ENCODE data around the gene SPRYD4.
"Not testable (repeated sequence)": the region's sequence is repeated elsewhere in the genome, so short reads cannot be mapped to it uniquely, and the experiment has no call there.

The SPRYD4 gene

GRCh38 chr12:56488041-56488955, 19.9 kb downstream of the SPRYD4 start, which contains the start of gene GLS2:
Gene GLS2, minus strand, starts transcription at chr12:56488161. Its CDS starts 43 bp downstream, at chr12:56488118.
- H3K36me3 ChIP-seq (ENCODE audit: insufficient read depth, insufficient read length, low read length) = no peaks in the 10 kb centered on the region
- H3K9ac ChIP-seq (ENCODE audit: insufficient read length, low read depth) = peak within 1 kb of the TSS; percentile 74
- H3K4me3 ChIP-seq (ENCODE audit: insufficient read length, low read depth) = peak within 1 kb of the TSS; percentile 73
- DNase-seq (ENCODE audit: low read depth, low spot score) = peak; percentile 65
- TF ChIP-seq YY1 (IDR thresholded peaks at IDR 0.05; ENCODE audit: insufficient read depth, insufficient read length) (no peak), SUZ12 (IDR thresholded peaks at IDR 0.05; ENCODE audit: extremely low read depth, insufficient read depth, insufficient read length) (no peak), ZNF274 (IDR thresholded peaks at IDR 0.05; ENCODE audit: low read depth, low read length) (no peak)
- peaks cover 6% of the 10 kb centered on the region for H3K4me1 ChIP-seq (ENCODE audit: insufficient read depth, insufficient read length)
- peaks cover 16% of the 10 kb centered on the region; the same call in 1 of the 2 replicates for H3K9me3 ChIP-seq (ENCODE audit: insufficient read depth, low read length)
- H3K27me3 ChIP-seq (ENCODE audit: insufficient read depth, insufficient read length) = peaks cover 58% of the 10 kb centered on the region

GRCh38 chr12:56490360-56490759, 22.0 kb downstream of the SPRYD4 start:
- no peak overlapping the region for H3K9ac ChIP-seq (ENCODE audit: insufficient read length, low read depth)
- DNase-seq (ENCODE audit: low read depth, low spot score) = no peak
- peaks cover 35% of the 10 kb centered on the region; the same call in 1 of the 2 replicates for H3K9me3 ChIP-seq (ENCODE audit: insufficient read depth, low read length)
- no peaks in the 10 kb centered on the region for H3K36me3 ChIP-seq (ENCODE audit: insufficient read depth, insufficient read length, low read length)
- no peak overlapping the region for H3K4me3 ChIP-seq (ENCODE audit: insufficient read length, low read depth)
- peaks cover 6% of the 10 kb centered on the region for H3K4me1 ChIP-seq (ENCODE audit: insufficient read depth, insufficient read length)
- TF ChIP-seq SUZ12 (IDR thresholded peaks at IDR 0.05; ENCODE audit: extremely low read depth, insufficient read depth, insufficient read length) (no peak), ZNF274 (IDR thresholded peaks at IDR 0.05; ENCODE audit: low read depth, low read length) (no peak), YY1 (IDR thresholded peaks at IDR 0.05; ENCODE audit: insufficient read depth, insufficient read length) (no peak)
- peaks cover 55% of the 10 kb centered on the region for H3K27me3 ChIP-seq (ENCODE audit: insufficient read depth, insufficient read length)

- Histone ChIP-seq H3K27me3 (ENCODE audit: insufficient read depth, insufficient read length) (peaks cover 38% of the 10 kb centered on the region), H3K9me3 (ENCODE audit: insufficient read depth, low read length) (peaks cover 42% of the 10 kb centered on the region)
- not testable (repeated sequence) for H3K36me3 ChIP-seq (ENCODE audit: insufficient read depth, insufficient read length, low read length); H3K4me3 ChIP-seq (ENCODE audit: insufficient read length, low read depth); H3K4me1 ChIP-seq (ENCODE audit: insufficient read depth, insufficient read length); H3K9ac ChIP-seq (ENCODE audit: insufficient read length, low read depth); DNase-seq (ENCODE audit: low read depth, low spot score)
Measured at GRCh38 chr12:56493409-56494105, 25.2 kb downstream of the SPRYD4 start.

- not testable (repeated sequence) for DNase-seq (ENCODE audit: low read depth, low spot score)
Measured at GRCh38 chr12:56494106-56494415, 25.7 kb downstream of the SPRYD4 start.

GRCh38 chr12:56494481-56494880, 26.1 kb downstream of the SPRYD4 start:
- Histone ChIP-seq H3K9me3 (ENCODE audit: insufficient read depth, low read length) (peaks cover 34% of the 10 kb centered on the region), H3K27me3 (ENCODE audit: insufficient read depth, insufficient read length) (peaks cover 37% of the 10 kb centered on the region)
- H3K4me3 ChIP-seq (ENCODE audit: insufficient read length, low read depth); H3K36me3 ChIP-seq (ENCODE audit: insufficient read depth, insufficient read length, low read length); H3K9ac ChIP-seq (ENCODE audit: insufficient read length, low read depth); H3K4me1 ChIP-seq (ENCODE audit: insufficient read depth, insufficient read length); DNase-seq (ENCODE audit: low read depth, low spot score): not testable (repeated sequence)

More at GRCh38 chr12:56494106-56494415, 25.7 kb downstream of the SPRYD4 start:
- not testable (repeated sequence) for H3K9ac ChIP-seq (ENCODE audit: insufficient read length, low read depth); H3K4me1 ChIP-seq (ENCODE audit: insufficient read depth, insufficient read length); H3K36me3 ChIP-seq (ENCODE audit: insufficient read depth, insufficient read length, low read length); H3K4me3 ChIP-seq (ENCODE audit: insufficient read length, low read depth)
- Histone ChIP-seq H3K27me3 (ENCODE audit: insufficient read depth, insufficient read length) (peaks cover 38% of the 10 kb centered on the region), H3K9me3 (ENCODE audit: insufficient read depth, low read length) (peaks cover 37% of the 10 kb centered on the region)

GRCh38 chr12:56496704-56497103, 28.3 kb downstream of the SPRYD4 start:
- Histone ChIP-seq H3K27me3 (ENCODE audit: insufficient read depth, insufficient read length) (peaks cover 36% of the 10 kb centered on the region), H3K9me3 (ENCODE audit: insufficient read depth, low read length) (peaks cover 34% of the 10 kb centered on the region)
- H3K4me1 ChIP-seq (ENCODE audit: insufficient read depth, insufficient read length); H3K4me3 ChIP-seq (ENCODE audit: insufficient read length, low read depth); DNase-seq (ENCODE audit: low read depth, low spot score); H3K36me3 ChIP-seq (ENCODE audit: insufficient read depth, insufficient read length, low read length); H3K9ac ChIP-seq (ENCODE audit: insufficient read length, low read depth): not testable (repeated sequence)

- DNase-seq (ENCODE audit: low read depth, low spot score); H3K9ac ChIP-seq (ENCODE audit: insufficient read length, low read depth); H3K4me3 ChIP-seq (ENCODE audit: insufficient read length, low read depth); H3K36me3 ChIP-seq (ENCODE audit: insufficient read depth, insufficient read length, low read length); H3K4me1 ChIP-seq (ENCODE audit: insufficient read depth, insufficient read length): not testable (repeated sequence)
- peaks cover 34% of the 10 kb centered on the region for H3K27me3 ChIP-seq (ENCODE audit: insufficient read depth, insufficient read length)
- peaks cover 27% of the 10 kb centered on the region for H3K9me3 ChIP-seq (ENCODE audit: insufficient read depth, low read length)
Measured at GRCh38 chr12:56498126-56498902, 29.9 kb downstream of the SPRYD4 start.

- DNase-seq (ENCODE audit: low read depth, low spot score) = not testable (repeated sequence)
Measured at GRCh38 chr12:56499452-56499851, 31.1 kb downstream of the SPRYD4 start.

GRCh38 chr12:56499879-56500278, 31.5 kb downstream of the SPRYD4 start:
- peaks cover 14% of the 10 kb centered on the region for H3K9me3 ChIP-seq (ENCODE audit: insufficient read depth, low read length)

More at GRCh38 chr12:56499452-56499851, 31.1 kb downstream of the SPRYD4 start:
- H3K9ac ChIP-seq (ENCODE audit: insufficient read length, low read depth); H3K36me3 ChIP-seq (ENCODE audit: insufficient read depth, insufficient read length, low read length); H3K4me1 ChIP-seq (ENCODE audit: insufficient read depth, insufficient read length); H3K4me3 ChIP-seq (ENCODE audit: insufficient read length, low read depth): not testable (repeated sequence)
- Histone ChIP-seq H3K9me3 (ENCODE audit: insufficient read depth, low read length) (peaks cover 18% of the 10 kb centered on the region), H3K27me3 (ENCODE audit: insufficient read depth, insufficient read length) (peaks cover 34% of the 10 kb centered on the region)

More at GRCh38 chr12:56499879-56500278, 31.5 kb downstream of the SPRYD4 start:
- DNase-seq (ENCODE audit: low read depth, low spot score); H3K4me1 ChIP-seq (ENCODE audit: insufficient read depth, insufficient read length); H3K4me3 ChIP-seq (ENCODE audit: insufficient read length, low read depth); H3K36me3 ChIP-seq (ENCODE audit: insufficient read depth, insufficient read length, low read length); H3K9ac ChIP-seq (ENCODE audit: insufficient read length, low read depth): not testable (repeated sequence)
- H3K27me3 ChIP-seq (ENCODE audit: insufficient read depth, insufficient read length) = peaks cover 34% of the 10 kb centered on the region

All from NT2/D1 (cell line).